Measurements from ENCODE around the gene TCF7L1.

DNA sequence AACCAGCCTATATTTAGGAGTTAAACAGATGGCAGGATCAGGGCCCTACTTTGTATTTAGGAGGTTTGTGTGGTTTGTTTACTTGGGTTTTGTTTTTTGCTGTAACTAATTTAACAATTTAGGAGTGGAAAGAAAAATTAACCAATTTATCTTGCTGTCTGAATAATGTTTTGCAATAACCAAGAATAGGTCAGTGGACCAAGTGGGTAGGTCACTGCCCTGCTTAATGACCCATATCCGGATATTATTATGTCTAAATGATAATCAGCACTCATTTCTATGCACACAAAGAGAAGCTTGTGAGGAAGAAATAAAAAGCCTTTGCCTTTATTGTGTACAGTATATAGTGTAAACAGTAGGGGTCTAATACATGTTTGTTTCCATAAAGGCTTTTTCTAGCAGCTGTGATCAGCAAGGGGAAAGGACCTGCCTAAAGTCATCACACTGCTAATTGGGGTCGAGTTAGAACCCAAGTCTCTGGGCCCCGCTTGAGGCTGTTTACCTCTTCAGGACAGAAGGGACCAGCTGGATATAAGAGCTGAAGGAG is 118.0 kb downstream of the TCF7L1 start:
- no peak for TF ChIP-seq CTCF (IDR thresholded peaks at IDR 0.05)
- no peak for TF ChIP-seq POLR2A (IDR thresholded peaks at IDR 0.05)

Data from uterus (tissue), 2 donors.